ENCODE results near the gene SEMA4B. TPM values are rescaled to one million over a fixed set of nuclear protein-coding genes. Genes with fewer than 3 reads are reported as not detected.

Gene SEMA4B
- total RNA-seq, 1 donor from 2014 or later = 7.7 TPM

DNA sequence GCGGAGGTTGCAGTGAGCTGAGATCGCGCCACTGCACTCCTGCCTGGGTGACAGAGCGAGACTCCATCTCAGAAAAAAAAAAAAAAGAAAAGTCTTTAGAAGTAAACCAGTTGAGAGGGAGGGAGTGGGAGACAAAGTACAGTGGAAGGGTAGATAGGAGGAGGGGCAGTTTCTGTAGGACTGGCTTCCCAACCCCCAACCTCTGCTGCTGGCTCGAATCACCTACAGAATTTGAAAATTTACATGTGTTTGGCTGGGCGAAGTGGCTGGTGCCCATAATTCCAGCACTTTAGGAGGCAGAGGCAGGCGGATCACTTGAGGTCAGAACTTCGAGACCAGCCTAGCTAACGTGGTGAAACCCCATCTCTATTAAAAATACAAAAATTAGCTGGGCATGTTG is 24.1 kb upstream of the SEMA4B start:
- Histone ChIP-seq H3K27ac (no peak overlapping the region), H3K9me3 (ENCODE audit: low read depth) (no peaks in the 10 kb centered on the region), H3K4me3 (no peak overlapping the region), H2AFZ (replicated peaks) (peak overlapping the region; percentile 57), H3K79me2 (ENCODE audit: low read depth) (no peaks in the 10 kb centered on the region), H3F3A (ENCODE audit: low read depth) (peaks cover 15% of the 10 kb centered on the region), H3K27me3 (no peaks in the 10 kb centered on the region), H3K36me3 (no peaks in the 10 kb centered on the region), H3K4me1 (peaks cover 17% of the 10 kb centered on the region), H4K20me1 (ENCODE audit: low read depth) (no peaks in the 10 kb centered on the region), H3K4me2 (no peak overlapping the region), H3K9ac (no peak overlapping the region)
- Mint-ChIP-seq H3K36me3 (no peaks in the 10 kb centered on the region), H3K4me3 (no peak overlapping the region), H3K27me3 (ENCODE audit: insufficient read depth, low read depth) (peaks cover 9% of the 10 kb centered on the region), H3K27ac (no peak overlapping the region), H3K9me3 (peaks cover 2% of the 10 kb centered on the region), H3K4me1 (peaks cover 17% of the 10 kb centered on the region)
- DNase-seq (ENCODE audit: low spot score) = no peak
- TF ChIP-seq CTCF (IDR thresholded peaks at IDR 0.05) = no peak
- TF ChIP-seq EZH2phosphoT487 (IDR thresholded peaks at IDR 0.05) = no peak
- no peak for TF ChIP-seq EZH2 (IDR thresholded peaks at IDR 0.05)

DNA sequence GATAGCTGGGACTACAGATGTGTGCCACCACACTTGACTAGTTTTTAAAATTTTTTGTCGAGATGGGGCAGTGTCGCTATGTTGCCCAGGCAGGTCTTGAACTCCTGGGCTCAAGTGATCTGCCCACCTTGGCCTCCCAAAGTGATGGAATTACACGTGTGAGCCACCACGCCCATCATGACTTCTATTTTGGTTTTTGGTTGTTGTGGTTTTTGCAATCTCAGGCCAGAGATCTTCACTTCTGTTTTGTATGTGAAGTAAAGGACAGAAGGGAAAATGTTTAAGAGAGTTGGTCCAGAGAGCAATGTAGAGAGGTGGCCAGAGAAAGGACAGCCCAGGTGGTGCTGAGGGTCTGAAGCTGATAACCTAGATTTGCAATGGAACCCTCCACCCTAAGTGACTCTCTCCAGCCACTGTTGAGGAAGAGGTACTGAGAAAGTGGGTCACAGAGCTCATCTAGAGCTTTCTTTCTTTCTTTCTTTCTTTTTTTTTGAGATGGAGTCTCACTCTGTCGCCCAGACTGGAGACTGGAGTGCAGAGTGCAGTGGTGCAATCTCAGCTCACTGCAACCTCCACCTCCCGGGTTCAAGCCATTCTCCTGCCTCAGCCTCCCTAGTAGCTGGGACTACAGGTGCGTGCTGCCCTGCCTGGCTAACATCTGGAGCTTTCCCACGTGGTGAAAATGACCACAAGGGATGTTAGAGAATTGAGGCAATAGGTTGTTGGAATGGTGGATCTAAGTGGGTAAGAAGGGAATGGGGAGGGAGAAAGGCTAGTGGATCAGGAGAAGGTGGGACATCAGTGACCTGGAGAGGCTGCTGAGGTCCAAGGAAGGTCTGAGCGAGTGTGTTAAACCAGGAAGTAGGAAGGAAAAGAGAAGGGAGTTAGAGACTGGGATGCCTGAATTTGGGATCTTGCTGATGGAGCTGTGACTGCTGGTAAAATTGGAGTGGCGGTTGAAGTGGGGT is 22.4 kb upstream of the SEMA4B start:
- Histone ChIP-seq H2AFZ (replicated peaks) (no peak overlapping the region), H3F3A (ENCODE audit: low read depth) (peaks cover 15% of the 10 kb centered on the region), H3K4me2 (no peak overlapping the region), H3K9ac (no peak overlapping the region), H3K27me3 (no peaks in the 10 kb centered on the region), H3K9me3 (ENCODE audit: low read depth) (no peaks in the 10 kb centered on the region), H3K27ac (no peak overlapping the region), H4K20me1 (ENCODE audit: low read depth) (no peaks in the 10 kb centered on the region), H3K79me2 (ENCODE audit: low read depth) (no peaks in the 10 kb centered on the region), H3K36me3 (no peaks in the 10 kb centered on the region), H3K4me1 (peaks cover 17% of the 10 kb centered on the region), H3K4me3 (no peak overlapping the region)
- no peak for DNase-seq (ENCODE audit: low spot score)
- H3K27me3 Mint-ChIP-seq (ENCODE audit: insufficient read depth, low read depth) = peaks cover 11% of the 10 kb centered on the region
- peaks cover 21% of the 10 kb centered on the region for H3K4me1 Mint-ChIP-seq
- TF ChIP-seq EZH2 (IDR thresholded peaks at IDR 0.05) (no peak), CTCF (IDR thresholded peaks at IDR 0.05) (no peak)
- no peak overlapping the region for H3K27ac Mint-ChIP-seq
- no peak overlapping the region for H3K4me3 Mint-ChIP-seq
- no peaks in the 10 kb centered on the region for H3K9me3 Mint-ChIP-seq
- no peaks in the 10 kb centered on the region for H3K36me3 Mint-ChIP-seq

DNA sequence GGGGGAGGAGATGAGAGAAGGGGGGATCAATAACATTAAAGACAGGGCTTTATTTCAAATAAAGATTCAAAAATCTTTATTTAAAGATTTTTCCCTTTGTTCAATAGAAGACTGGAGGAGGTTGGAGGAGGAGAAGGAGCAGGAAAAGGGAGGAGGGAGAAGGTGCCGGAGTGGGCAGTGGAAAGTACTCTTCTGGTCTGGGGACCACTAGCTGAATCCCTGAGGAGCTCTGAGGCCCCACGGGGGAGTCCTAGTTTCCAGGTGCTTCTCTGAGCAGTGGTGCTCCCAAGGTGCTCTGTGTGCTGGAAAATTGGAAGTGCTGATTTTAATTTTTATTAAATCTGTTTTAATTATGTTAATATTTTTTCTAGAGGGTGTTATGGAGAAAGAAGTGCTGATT is 19.4 kb upstream of the SEMA4B start:
- no peaks in the 10 kb centered on the region for H3K27me3 ChIP-seq
- peaks cover 22% of the 10 kb centered on the region for H3F3A ChIP-seq (ENCODE audit: low read depth)
- H3K36me3 ChIP-seq = no peaks in the 10 kb centered on the region
- TF ChIP-seq CTCF (IDR thresholded peaks at IDR 0.05) = no peak
- TF ChIP-seq EZH2 (IDR thresholded peaks at IDR 0.05) = no peak
- no peak for TF ChIP-seq EZH2phosphoT487 (IDR thresholded peaks at IDR 0.05)
- H3K9ac ChIP-seq = no peak overlapping the region
- H3K9me3 Mint-ChIP-seq = no peaks in the 10 kb centered on the region
- no peak for DNase-seq (ENCODE audit: low spot score)
- no peaks in the 10 kb centered on the region for H3K36me3 Mint-ChIP-seq
- H3K4me1 Mint-ChIP-seq = peaks cover 22% of the 10 kb centered on the region
- no peak overlapping the region for H3K27ac Mint-ChIP-seq
- H3K4me1 ChIP-seq = peaks cover 4% of the 10 kb centered on the region
- no peaks in the 10 kb centered on the region for H3K9me3 ChIP-seq (ENCODE audit: low read depth)
- no peak overlapping the region for H3K4me3 ChIP-seq
- H3K4me2 ChIP-seq = no peak overlapping the region
- no peaks in the 10 kb centered on the region for H4K20me1 ChIP-seq (ENCODE audit: low read depth)
- no peak overlapping the region for H2AFZ ChIP-seq (replicated peaks)
- H3K27me3 Mint-ChIP-seq (ENCODE audit: insufficient read depth, low read depth) = peaks cover 16% of the 10 kb centered on the region
- H3K4me3 Mint-ChIP-seq = no peak overlapping the region
- H3K79me2 ChIP-seq (ENCODE audit: low read depth) = no peaks in the 10 kb centered on the region
- no peak overlapping the region for H3K27ac ChIP-seq
